ENCODE measurements around the gene GZMB. TPM values are rescaled to one million over a fixed set of nuclear protein-coding genes. Genes with fewer than 3 reads are reported as not detected.
A peak's percentile ranks its signal among the peaks of the same experiment; 100 is the strongest.

The GZMB gene
- total RNA-seq, 1 donor = not detected

- DNase-seq (ENCODE audit: insufficient read length, low spot score, missing footprints) = no peak
- Histone ChIP-seq H3K36me3 (ENCODE audit: insufficient read depth, low read length) (no peaks in the 10 kb centered on the region), H3K79me2 (ENCODE audit: insufficient read depth, low read length) (no peaks in the 10 kb centered on the region), H3K9me3 (ENCODE audit: low read depth, low read length) (no peaks in the 10 kb centered on the region), H3K27ac (ENCODE audit: low read depth, low read length) (no peak overlapping the region), H3K4me1 (ENCODE audit: insufficient read depth, low read length) (no peaks in the 10 kb centered on the region), H3K27me3 (ENCODE audit: insufficient read depth, low read length) (no peaks in the 10 kb centered on the region), H4K20me1 (ENCODE audit: insufficient read depth, low read length) (no peaks in the 10 kb centered on the region), H3K4me3 (ENCODE audit: insufficient read depth, low read length) (no peak overlapping the region), H3K4me2 (ENCODE audit: insufficient read depth, low read length) (no peak overlapping the region), H2AFZ (ENCODE audit: low read length) (no peak overlapping the region)
- no peak for TF ChIP-seq CTCF (IDR thresholded peaks at IDR 0.05; ENCODE audit: extremely low read depth, low read depth, low read length)
Observed at GRCh38 chr14:24639905-24640304, 5.9 kb upstream of the GZMB start.

GRCh38 chr14:24639270-24639669 is 5.3 kb upstream of the GZMB start:
- no peak for TF ChIP-seq CTCF (IDR thresholded peaks at IDR 0.05; ENCODE audit: extremely low read depth, low read depth, low read length)
- no peak overlapping the region for H3K27ac ChIP-seq (ENCODE audit: low read depth, low read length)
- no peaks in the 10 kb centered on the region for H3K9me3 ChIP-seq (ENCODE audit: low read depth, low read length)
- H4K20me1 ChIP-seq (ENCODE audit: insufficient read depth, low read length) = no peaks in the 10 kb centered on the region
- H3K4me2 ChIP-seq (ENCODE audit: insufficient read depth, low read length) = no peak overlapping the region
- no peaks in the 10 kb centered on the region for H3K27me3 ChIP-seq (ENCODE audit: insufficient read depth, low read length)
- no peaks in the 10 kb centered on the region for H3K79me2 ChIP-seq (ENCODE audit: insufficient read depth, low read length)
- no peak overlapping the region for H3K4me3 ChIP-seq (ENCODE audit: insufficient read depth, low read length)
- no peak overlapping the region for H2AFZ ChIP-seq (ENCODE audit: low read length)
- peak; percentile 54 for DNase-seq (ENCODE audit: insufficient read length, low spot score, missing footprints)
- H3K4me1 ChIP-seq (ENCODE audit: insufficient read depth, low read length) = no peaks in the 10 kb centered on the region
- H3K36me3 ChIP-seq (ENCODE audit: insufficient read depth, low read length) = no peaks in the 10 kb centered on the region

GRCh38 chr14:24633353-24633752 is 637 bp downstream of the GZMB start:
- Histone ChIP-seq H3K4me3 (ENCODE audit: insufficient read depth, low read length) (no peak overlapping the region), H3K4me1 (ENCODE audit: insufficient read depth, low read length) (no peaks in the 10 kb centered on the region), H3K36me3 (ENCODE audit: insufficient read depth, low read length) (no peaks in the 10 kb centered on the region), H3K27ac (ENCODE audit: low read depth, low read length) (no peak overlapping the region), H3K79me2 (ENCODE audit: insufficient read depth, low read length) (no peaks in the 10 kb centered on the region), H3K27me3 (ENCODE audit: insufficient read depth, low read length) (no peaks in the 10 kb centered on the region), H3K4me2 (ENCODE audit: insufficient read depth, low read length) (no peak overlapping the region), H4K20me1 (ENCODE audit: insufficient read depth, low read length) (no peaks in the 10 kb centered on the region), H3K9me3 (ENCODE audit: low read depth, low read length) (no peaks in the 10 kb centered on the region), H2AFZ (ENCODE audit: low read length) (no peak overlapping the region)
- TF ChIP-seq CTCF (IDR thresholded peaks at IDR 0.05; ENCODE audit: extremely low read depth, low read depth, low read length) = no peak
- peak; percentile 4 for DNase-seq (ENCODE audit: insufficient read length, low spot score, missing footprints)

- H3K4me2 ChIP-seq (ENCODE audit: insufficient read depth, low read length) = no peak overlapping the region
- no peaks in the 10 kb centered on the region for H3K27me3 ChIP-seq (ENCODE audit: insufficient read depth, low read length)
- no peaks in the 10 kb centered on the region for H3K9me3 ChIP-seq (ENCODE audit: low read depth, low read length)
- H3K36me3 ChIP-seq (ENCODE audit: insufficient read depth, low read length) = no peaks in the 10 kb centered on the region
- H4K20me1 ChIP-seq (ENCODE audit: insufficient read depth, low read length) = no peaks in the 10 kb centered on the region
- no peaks in the 10 kb centered on the region for H3K4me1 ChIP-seq (ENCODE audit: insufficient read depth, low read length)
- TF ChIP-seq CTCF (IDR thresholded peaks at IDR 0.05; ENCODE audit: extremely low read depth, low read depth, low read length) = no peak
- H3K4me3 ChIP-seq (ENCODE audit: insufficient read depth, low read length) = no peak overlapping the region
- H3K79me2 ChIP-seq (ENCODE audit: insufficient read depth, low read length) = no peaks in the 10 kb centered on the region
- H3K27ac ChIP-seq (ENCODE audit: low read depth, low read length) = no peak overlapping the region
- DNase-seq (ENCODE audit: insufficient read length, low spot score, missing footprints) = no peak
- H2AFZ ChIP-seq (ENCODE audit: low read length) = no peak overlapping the region
Observed at GRCh38 chr14:24632761-24633160, 1.2 kb downstream of the GZMB start.

Measured in osteoblast (primary cell).